Measurements from ENCODE around the gene SCN5A. TPM values are rescaled to one million over a fixed set of nuclear protein-coding genes. Genes with fewer than 3 reads are reported as not detected.

The SCN5A gene
- total and polyA plus RNA-seq, 2 of the 8 experiments (the other 6 are each of a cell fraction or from before 2014, with no cell fraction given): 4.8 to 11.4 TPM

DNA sequence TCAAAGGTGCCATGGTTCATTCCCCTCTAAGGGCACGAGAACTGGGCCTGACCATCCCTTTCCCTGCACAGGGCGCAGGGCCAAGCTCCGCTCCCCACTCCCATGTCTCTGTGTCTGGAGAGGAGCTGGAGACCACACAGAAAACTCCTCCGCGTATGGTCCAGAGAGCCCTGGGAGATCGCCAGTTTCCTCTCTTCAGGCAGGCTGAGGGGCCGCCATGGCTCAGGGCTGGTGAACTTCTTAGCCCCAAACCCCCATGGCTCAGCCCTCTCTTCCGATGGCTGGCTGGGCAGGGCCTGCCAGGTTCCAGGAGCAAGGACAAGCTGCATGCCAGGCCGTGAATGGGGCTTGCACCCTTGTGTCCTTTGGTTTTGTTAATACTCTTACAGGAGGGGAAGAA, 100.4 kb downstream of the SCN5A start:
- Histone ChIP-seq H4K20me1 (replicated peaks in 1 of 2; ENCODE audit: control insufficient read depth in 1 of 2, insufficient read depth in 2 of 2, low read length in 2 of 2) (no peaks in the 10 kb centered on the region), H2BK5ac (ENCODE audit: low read depth, low read length) (no peak overlapping the region), H2AK5ac (ENCODE audit: low read depth, low read length) (no peak overlapping the region), H3K23me2 (ENCODE audit: low read depth, low read length) (no peaks in the 10 kb centered on the region), H3K79me2 (ENCODE audit: control insufficient read depth in 1 of 2, insufficient read depth in 2 of 2, low read length in 2 of 2) (no peaks in the 10 kb centered on the region), H3K79me1 (ENCODE audit: low read depth, low read length) (no peaks in the 10 kb centered on the region), H3K36me3 (ENCODE audit: control insufficient read depth in 2 of 4, insufficient read depth in 4 of 4, low read length in 3 of 4) (peaks cover 0 to under 1% (median 0%) of the 10 kb centered on the region in 4 experiments; a peak in 2 of 8 replicates), H3K4me2 (ENCODE audit: insufficient read depth in 1 of 2, low read depth in 2 of 2, low read length in 2 of 2) (no peak overlapping the region), H3K4ac (replicated peaks; ENCODE audit: insufficient read length, low read depth, low read length) (no peak overlapping the region), H3K23ac (ENCODE audit: insufficient read length) (no peak overlapping the region), H3K4me1 (replicated peaks in 1 of 4; ENCODE audit: control insufficient read depth in 3 of 4, insufficient read depth in 4 of 4, low read length in 3 of 4) (peaks cover 0 to 5% (median 1%) of the 10 kb centered on the region in 4 experiments; a peak in 1 of 7 replicates), H3K18ac (ENCODE audit: extremely low read depth, low read length) (no peak overlapping the region), H2BK15ac (ENCODE audit: low read length) (no peak overlapping the region), H3K27ac (ENCODE audit: low read depth, low read length) (no peak overlapping the region), H4K8ac (ENCODE audit: extremely low read depth, insufficient read depth, low read length) (no peak overlapping the region), H3K9ac (replicated peaks in 1 of 4; ENCODE audit: extremely low read depth in 1 of 4, low read depth in 3 of 4, low read length in 3 of 4) (no peak overlapping the region), H3K9me3 (ENCODE audit: insufficient read depth in 2 of 2, low read depth in 1 of 2, low read length in 1 of 2) (peaks cover 0 to 5% of the 10 kb centered on the region in 2 experiments; a peak in 1 of 4 replicates), H2BK120ac (replicated peaks; ENCODE audit: low read depth, low read length) (no peak overlapping the region), H4K5ac (ENCODE audit: insufficient read length, low read depth, low read length) (no peak overlapping the region), H2BK12ac (ENCODE audit: low read depth, low read length) (no peak overlapping the region), H4K91ac (replicated peaks; ENCODE audit: insufficient read length, low read length) (no peak overlapping the region), H2BK20ac (ENCODE audit: low read length) (0 out of 2 replicates have a peak overlapping the region, but pooled peaks have one; percentile 18), H3K14ac (ENCODE audit: insufficient read length) (no peak overlapping the region), H3K27me3 (replicated peaks in 1 of 4; ENCODE audit: control insufficient read depth in 3 of 4, extremely low read depth in 1 of 4, insufficient read depth in 3 of 4, low read length in 3 of 4) (no peaks in the 10 kb centered on the region), H3K56ac (replicated peaks; ENCODE audit: insufficient read length, low read depth, low read length) (no peak overlapping the region), H3K4me3 (ENCODE audit: extremely low read depth in 1 of 4, insufficient read depth in 2 of 4, low read depth in 3 of 4, low read length in 4 of 4) (no peak overlapping the region), H2AFZ (ENCODE audit: low read length) (no peak overlapping the region)
- WGBS, 2 experiments (ENCODE audit: extremely low coverage in 1 of 2, insufficient coverage in 1 of 2, insufficient read length in 1 of 2, insufficient replicate concordance in 2 of 2, low coverage in 1 of 2, low lambda C conversion rate in 2 of 2, missing lambda C conversion rate in 1 of 2): 85% methylated on average over 9 of the region's 9 CpGs; no CpG with 5 or more reads in 1 of the 2 experiments
- ChIA-PET POLR2A (ENCODE audit: partially characterized antibody) (no interaction called here), CTCF (ENCODE audit: partially characterized antibody) (interaction anchor here (1.0 to 1.8 kb wide), 6 partner anchors 9 to 422 kb away, joined by 3 to 8 read pairs (median 3); no protein-coding TSS in a partner anchor)
- no peak for FAIRE-seq
- TF ChIP-seq TCF12 (IDR thresholded peaks at IDR 0.05; ENCODE audit: low read depth, low read length): no peak
- TF ChIP-seq RBBP5 (IDR thresholded peaks at IDR 0.05; ENCODE audit: borderline replicate concordance, low read depth, low read length): no peak
- TF ChIP-seq TAF7 (optimal IDR thresholded peaks at IDR 0.05; ENCODE audit: borderline replicate concordance, low read depth, low read length): no peak
- TF ChIP-seq SUZ12 (IDR thresholded peaks at IDR 0.05; ENCODE audit: low read length): no peak
- no peak for TF ChIP-seq SIRT6 (IDR thresholded peaks at IDR 0.05; ENCODE audit: low read length)
- no peak for TF ChIP-seq CREB1 (IDR thresholded peaks at IDR 0.05)
- no peak for TF ChIP-seq EZH2 (IDR thresholded peaks at IDR 0.05; ENCODE audit: low read depth, low read length, severe bottlenecking)
- TF ChIP-seq BRCA1 (IDR thresholded peaks at IDR 0.05; ENCODE audit: low read depth, low read length): no peak
- TF ChIP-seq PHF8 (conservative IDR thresholded peaks at IDR 0.05; ENCODE audit: low read depth, low read length): no peak
- no peak for TF ChIP-seq RFX5 (IDR thresholded peaks at IDR 0.05; ENCODE audit: borderline replicate concordance, low read depth, low read length)
- DNase-seq (ENCODE audit: low read depth in 1 of 2, low spot score in 2 of 2): no peak
